ENCODE measurements around the gene ZNF341. TPM values are rescaled to one million over a fixed set of nuclear protein-coding genes. Genes with fewer than 3 reads are reported as not detected.

Gene ZNF341
- total and polyA plus RNA-seq, 7 donors, result 1.2 to 7.9 (median 2.5) TPM

DNA sequence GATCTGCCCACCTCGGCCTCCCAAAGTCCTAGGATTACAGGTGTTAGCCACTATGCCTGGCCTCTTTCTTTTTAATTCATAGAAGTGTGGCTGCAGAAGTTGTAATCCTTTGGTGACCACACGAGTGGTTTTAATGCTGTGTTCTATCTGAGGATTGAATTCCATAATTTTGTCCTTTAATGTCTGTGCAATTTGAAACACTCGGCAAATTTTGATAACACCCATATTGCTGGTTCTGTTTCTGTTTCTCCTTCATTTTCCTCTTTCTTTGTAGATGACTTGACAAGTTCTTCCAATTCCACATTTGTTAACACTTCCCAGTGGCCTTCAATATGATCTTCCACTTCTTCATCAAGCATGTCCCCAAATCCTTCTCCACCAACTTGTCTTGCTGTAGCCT, 76.6 kb downstream of the ZNF341 start:
- H3K4me3 ChIP-seq, result no peak overlapping the region
- H3K9me3 ChIP-seq, result no peaks in the 10 kb centered on the region
- intact Hi-C loops (cut with DNase I), result no loop called here
- DNase-seq, result no peak
- 95 to 98% methylated on average over 3 of the region's 3 CpGs for WGBS, 2 donors
- H3K36me3 ChIP-seq, result no peaks in the 10 kb centered on the region
- H3K4me1 ChIP-seq, result peaks cover 0 to 27% (median 20%) of the 10 kb centered on the region in 4 donors
- H3K27me3 ChIP-seq, result no peaks in the 10 kb centered on the region
- no peak overlapping the region for H3K27ac ChIP-seq
- TF ChIP-seq POLR2A (IDR thresholded peaks at IDR 0.05) (no peak), POLR2AphosphoS5 (IDR thresholded peaks at IDR 0.05) (no peak), EP300 (IDR thresholded peaks at IDR 0.05) (no peak)
- TF ChIP-seq, protein P1, sequence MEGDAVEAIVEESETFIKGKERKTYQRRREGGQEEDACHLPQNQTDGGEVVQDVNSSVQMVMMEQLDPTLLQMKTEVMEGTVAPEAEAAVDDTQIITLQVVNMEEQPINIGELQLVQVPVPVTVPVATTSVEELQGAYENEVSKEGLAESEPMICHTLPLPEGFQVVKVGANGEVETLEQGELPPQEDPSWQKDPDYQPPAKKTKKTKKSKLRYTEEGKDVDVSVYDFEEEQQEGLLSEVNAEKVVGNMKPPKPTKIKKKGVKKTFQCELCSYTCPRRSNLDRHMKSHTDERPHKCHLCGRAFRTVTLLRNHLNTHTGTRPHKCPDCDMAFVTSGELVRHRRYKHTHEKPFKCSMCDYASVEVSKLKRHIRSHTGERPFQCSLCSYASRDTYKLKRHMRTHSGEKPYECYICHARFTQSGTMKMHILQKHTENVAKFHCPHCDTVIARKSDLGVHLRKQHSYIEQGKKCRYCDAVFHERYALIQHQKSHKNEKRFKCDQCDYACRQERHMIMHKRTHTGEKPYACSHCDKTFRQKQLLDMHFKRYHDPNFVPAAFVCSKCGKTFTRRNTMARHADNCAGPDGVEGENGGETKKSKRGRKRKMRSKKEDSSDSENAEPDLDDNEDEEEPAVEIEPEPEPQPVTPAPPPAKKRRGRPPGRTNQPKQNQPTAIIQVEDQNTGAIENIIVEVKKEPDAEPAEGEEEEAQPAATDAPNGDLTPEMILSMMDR (IDR thresholded peaks at IDR 0.05), result no peak

DNA sequence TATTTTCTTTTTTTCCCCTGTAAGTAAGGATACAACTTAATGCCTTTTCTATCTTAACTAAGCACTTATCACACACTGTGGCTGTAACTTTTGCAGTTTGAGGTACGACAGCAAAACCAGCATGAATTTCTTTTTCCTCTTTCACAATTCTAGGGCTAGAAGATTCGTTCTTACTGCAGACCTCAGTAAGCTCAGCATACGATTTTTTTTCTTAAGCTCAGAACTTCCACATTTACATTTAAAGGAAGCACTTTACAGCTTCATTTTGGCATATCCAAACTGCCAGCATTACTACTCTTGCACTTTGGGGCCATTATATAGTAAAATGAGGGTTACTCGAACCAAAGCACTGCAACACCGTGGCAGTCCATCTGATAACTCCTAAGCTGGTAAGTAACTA, 78.5 kb downstream of the ZNF341 start:
- H3K9me3 ChIP-seq, result no peaks in the 10 kb centered on the region
- H3K4me3 ChIP-seq, result no peak overlapping the region
- no peak for DNase-seq
- H3K27ac ChIP-seq, result no peak overlapping the region
- TF ChIP-seq POLR2AphosphoS5 (IDR thresholded peaks at IDR 0.05) (no peak), EP300 (IDR thresholded peaks at IDR 0.05) (no peak), POLR2A (IDR thresholded peaks at IDR 0.05) (no peak)
- TF ChIP-seq, protein P1 (IDR thresholded peaks at IDR 0.05), result no peak
- no peaks in the 10 kb centered on the region for H3K27me3 ChIP-seq
- H3K4me1 ChIP-seq, result peaks cover 0 to 34% (median 28%) of the 10 kb centered on the region in 4 donors
- intact Hi-C loops (cut with DNase I), result loop anchor here (5.0 kb wide), 2 partner anchors 138 to 182 kb away; partner anchors contain the start of genes NECAB3 and RALY
- 43 to 59% methylated on average over 5 of the region's 5 CpGs for WGBS, 2 donors
- H3K36me3 ChIP-seq, result no peaks in the 10 kb centered on the region

DNA sequence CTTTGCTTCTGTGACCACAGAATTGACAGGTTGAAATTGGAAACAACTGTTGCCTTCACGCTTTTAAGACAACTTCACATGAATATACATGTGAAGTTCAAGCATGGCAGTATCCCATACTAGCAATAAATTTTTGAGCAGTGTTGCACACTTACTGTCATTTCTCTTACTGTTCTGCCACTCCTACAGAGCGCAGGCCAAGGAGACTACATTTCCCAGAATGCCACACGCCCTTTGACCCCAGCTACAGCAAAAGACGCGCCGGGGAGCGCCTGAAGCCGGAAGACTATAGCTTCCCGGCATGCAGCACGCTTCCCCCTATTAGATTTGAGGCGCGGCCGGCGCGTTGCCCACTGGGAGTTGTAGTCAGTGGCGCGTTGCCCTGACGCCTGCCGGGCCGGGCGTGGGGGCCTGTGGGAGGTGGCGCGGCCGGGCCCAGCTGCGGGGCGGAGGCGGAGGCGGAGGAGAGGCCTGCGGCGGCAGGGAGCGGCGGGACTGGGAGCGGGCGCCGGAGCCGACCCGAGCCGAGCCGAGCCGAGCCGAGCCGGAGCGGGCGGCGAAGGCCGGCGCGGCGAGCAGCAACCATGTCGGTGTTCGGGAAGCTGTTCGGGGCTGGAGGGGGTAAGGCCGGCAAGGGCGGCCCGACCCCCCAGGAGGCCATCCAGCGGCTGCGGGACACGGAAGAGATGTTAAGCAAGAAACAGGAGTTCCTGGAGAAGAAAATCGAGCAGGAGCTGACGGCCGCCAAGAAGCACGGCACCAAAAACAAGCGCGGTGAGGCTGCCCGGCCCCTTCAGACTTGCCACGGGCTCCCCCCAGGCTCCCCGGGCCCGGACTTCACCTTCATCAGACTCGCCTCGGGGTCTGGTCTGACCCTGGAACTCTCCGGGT, 79.3 kb downstream of the ZNF341 start, which contains the start of gene CHMP4B:
Gene CHMP4B (plus strand): TSS at position 464 of the 891 bp plus-strand sequence. CDS start 121 bp downstream, at position 585.
- Histone ChIP-seq H3K9me3 (no peaks in the 10 kb centered on the region), H3K4me3 (peak within 1 kb of the TSS; percentile 89 to 92 (median 90)), H3K27me3 (no peaks in the 10 kb centered on the region), H3K4me1 (peaks cover 0 to 42% (median 35%) of the 10 kb centered on the region in 4 donors), H3K36me3 (no peaks in the 10 kb centered on the region), H3K27ac (peak within 1 kb of the TSS; percentile 93 to 99 (median 96))
- TF ChIP-seq POLR2A (IDR thresholded peaks at IDR 0.05) (peak; percentile 19 to 49), POLR2AphosphoS5 (IDR thresholded peaks at IDR 0.05) (peak; percentile 65 to 88 (median 86)), EP300 (IDR thresholded peaks at IDR 0.05) (no peak)
- 0 to 1% methylated on average over 71 of the region's 71 CpGs for WGBS, 2 donors
- intact Hi-C loops (cut with DNase I), result loop anchor here (5.0 kb wide), 2 partner anchors 139 to 181 kb away; partner anchors contain the start of genes NECAB3 and RALY
- DNase-seq, result peak; percentile 100

DNA sequence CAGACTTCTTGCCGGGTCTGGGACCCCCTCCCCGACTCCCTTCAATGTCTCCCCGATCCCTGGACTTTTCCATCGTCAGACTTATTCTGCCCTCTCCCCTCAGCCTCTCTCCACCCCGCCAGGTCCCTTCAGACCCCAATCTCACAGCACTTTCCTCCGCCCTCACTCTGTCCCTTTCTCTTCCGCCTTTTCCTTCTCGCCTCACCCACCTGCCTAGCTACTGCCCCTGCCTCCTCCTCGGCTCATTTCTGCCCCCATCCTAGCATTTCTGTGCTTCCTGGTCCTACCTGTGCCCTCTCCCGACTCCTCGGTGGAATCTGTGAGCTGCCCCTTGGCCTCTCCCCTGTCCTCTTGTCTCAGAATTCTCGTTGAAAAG, 80.0 kb downstream of the ZNF341 start:
- H3K27ac ChIP-seq, result peak overlapping the region; percentile 93 to 99 (median 96)
- DNase-seq, result no peak
- H3K4me1 ChIP-seq, result peaks cover 0 to 48% (median 41%) of the 10 kb centered on the region in 4 donors
- no peaks in the 10 kb centered on the region for H3K36me3 ChIP-seq
- intact Hi-C loops (cut with DNase I), result loop anchor here (5.0 kb wide), 2 partner anchors 139 to 181 kb away; partner anchors contain the start of genes NECAB3 and RALY
- TF ChIP-seq, protein P1 (IDR thresholded peaks at IDR 0.05), result no peak
- TF ChIP-seq EP300 (IDR thresholded peaks at IDR 0.05) (no peak), POLR2AphosphoS5 (IDR thresholded peaks at IDR 0.05) (no peak), POLR2A (IDR thresholded peaks at IDR 0.05) (no peak)
- peak overlapping the region; percentile 89 to 92 (median 90) for H3K4me3 ChIP-seq
- no peaks in the 10 kb centered on the region for H3K9me3 ChIP-seq
- WGBS, 2 donors, result 0 to 1% methylated on average over 12 of the region's 12 CpGs
- no peaks in the 10 kb centered on the region for H3K27me3 ChIP-seq

All from sigmoid colon (tissue), 7 donors.